ENCODE data around the gene CACNB2. TPM values are rescaled to one million over a fixed set of nuclear protein-coding genes. Genes with fewer than 3 reads are reported as not detected.

CACNB2 gene
- total RNA-seq, 1 donor from 2014 or later = not detected

- no peak for DNase-seq
- intact Hi-C loops (cut with micrococcal nuclease) = no loop called here
- Mint-ChIP-seq H3K9me3 (no peaks in the 10 kb centered on the region), H3K4me3 (no peak overlapping the region), H3K27ac (no peak overlapping the region), H3K36me3 (ENCODE audit: low read depth) (no peaks in the 10 kb centered on the region), H3K27me3 (no peaks in the 10 kb centered on the region), H3K4me1 (no peaks in the 10 kb centered on the region)
These were observed 172.3 kb downstream of the CACNB2 start for GRCh38 chr10:18312374-18313139.

- no peak overlapping the region for H3K27ac Mint-ChIP-seq
- intact Hi-C loops (cut with micrococcal nuclease) = no loop called here
- H3K4me1 Mint-ChIP-seq = no peaks in the 10 kb centered on the region
- H3K4me3 Mint-ChIP-seq = no peak overlapping the region
- no peak for DNase-seq
- H3K36me3 Mint-ChIP-seq (ENCODE audit: low read depth) = no peaks in the 10 kb centered on the region
- H3K27me3 Mint-ChIP-seq = no peaks in the 10 kb centered on the region
- H3K9me3 Mint-ChIP-seq = no peaks in the 10 kb centered on the region
These were observed 172.9 kb downstream of the CACNB2 start for GRCh38 chr10:18313140-18313530.

GRCh38 chr10:18313626-18314025 is 173.4 kb downstream of the CACNB2 start:
- H3K27me3 Mint-ChIP-seq = no peaks in the 10 kb centered on the region
- H3K9me3 Mint-ChIP-seq = no peaks in the 10 kb centered on the region
- no peak overlapping the region for H3K4me3 Mint-ChIP-seq
- no peaks in the 10 kb centered on the region for H3K36me3 Mint-ChIP-seq (ENCODE audit: low read depth)
- no peaks in the 10 kb centered on the region for H3K4me1 Mint-ChIP-seq
- no peak for DNase-seq
- no peak overlapping the region for H3K27ac Mint-ChIP-seq
- intact Hi-C loops (cut with micrococcal nuclease) = no loop called here

- H3K27me3 Mint-ChIP-seq = no peaks in the 10 kb centered on the region
- H3K36me3 Mint-ChIP-seq (ENCODE audit: low read depth) = no peaks in the 10 kb centered on the region
- no peaks in the 10 kb centered on the region for H3K9me3 Mint-ChIP-seq
- intact Hi-C loops (cut with micrococcal nuclease) = no loop called here
- H3K4me1 Mint-ChIP-seq = no peaks in the 10 kb centered on the region
- no peak overlapping the region for H3K27ac Mint-ChIP-seq
- DNase-seq = no peak
- H3K4me3 Mint-ChIP-seq = no peak overlapping the region
These were observed 179.4 kb downstream of the CACNB2 start for GRCh38 chr10:18319628-18320027.

GRCh38 chr10:18321371-18321770 is 181.1 kb downstream of the CACNB2 start:
- intact Hi-C loops (cut with micrococcal nuclease) = no loop called here
- DNase-seq = no peak
- Mint-ChIP-seq H3K27me3 (no peaks in the 10 kb centered on the region), H3K4me3 (no peak overlapping the region), H3K9me3 (no peaks in the 10 kb centered on the region), H3K4me1 (no peaks in the 10 kb centered on the region), H3K36me3 (ENCODE audit: low read depth) (no peaks in the 10 kb centered on the region), H3K27ac (no peak overlapping the region)

- Mint-ChIP-seq H3K4me3 (no peak overlapping the region), H3K36me3 (ENCODE audit: low read depth) (no peaks in the 10 kb centered on the region), H3K4me1 (no peaks in the 10 kb centered on the region), H3K27ac (no peak overlapping the region), H3K9me3 (no peaks in the 10 kb centered on the region), H3K27me3 (no peaks in the 10 kb centered on the region)
- no peak for DNase-seq
- intact Hi-C loops (cut with micrococcal nuclease) = no loop called here
These were observed 183.7 kb downstream of the CACNB2 start for GRCh38 chr10:18323916-18324315.

- intact Hi-C loops (cut with micrococcal nuclease) = no loop called here
- no peaks in the 10 kb centered on the region for H3K36me3 Mint-ChIP-seq (ENCODE audit: low read depth)
- H3K27ac Mint-ChIP-seq = no peak overlapping the region
- no peaks in the 10 kb centered on the region for H3K9me3 Mint-ChIP-seq
- no peak overlapping the region for H3K4me3 Mint-ChIP-seq
- DNase-seq = no peak
- no peaks in the 10 kb centered on the region for H3K27me3 Mint-ChIP-seq
- H3K4me1 Mint-ChIP-seq = no peaks in the 10 kb centered on the region
These were observed 185.2 kb downstream of the CACNB2 start for GRCh38 chr10:18325410-18325809.

GRCh38 chr10:18325889-18326531 is 185.8 kb downstream of the CACNB2 start:
- Mint-ChIP-seq H3K9me3 (no peaks in the 10 kb centered on the region), H3K4me3 (no peak overlapping the region), H3K27ac (no peak overlapping the region), H3K36me3 (ENCODE audit: low read depth) (no peaks in the 10 kb centered on the region), H3K4me1 (no peaks in the 10 kb centered on the region), H3K27me3 (no peaks in the 10 kb centered on the region)
- intact Hi-C loops (cut with micrococcal nuclease) = no loop called here
- DNase-seq = no peak

- H3K4me1 Mint-ChIP-seq = no peaks in the 10 kb centered on the region
- DNase-seq = no peak
- no peaks in the 10 kb centered on the region for H3K9me3 Mint-ChIP-seq
- no peaks in the 10 kb centered on the region for H3K27me3 Mint-ChIP-seq
- H3K36me3 Mint-ChIP-seq (ENCODE audit: low read depth) = no peaks in the 10 kb centered on the region
- no peak overlapping the region for H3K27ac Mint-ChIP-seq
- no peak overlapping the region for H3K4me3 Mint-ChIP-seq
- intact Hi-C loops (cut with micrococcal nuclease) = no loop called here
These were observed 188.7 kb downstream of the CACNB2 start for GRCh38 chr10:18328941-18329340.

- DNase-seq = no peak
- intact Hi-C loops (cut with micrococcal nuclease) = no loop called here
- Mint-ChIP-seq H3K27ac (no peak overlapping the region), H3K9me3 (no peaks in the 10 kb centered on the region), H3K27me3 (no peaks in the 10 kb centered on the region), H3K4me1 (no peaks in the 10 kb centered on the region), H3K36me3 (ENCODE audit: low read depth) (no peaks in the 10 kb centered on the region), H3K4me3 (no peak overlapping the region)
These were observed 191.8 kb downstream of the CACNB2 start for GRCh38 chr10:18332048-18332447.

GRCh38 chr10:18332484-18332883 is 192.3 kb downstream of the CACNB2 start:
- no peaks in the 10 kb centered on the region for H3K4me1 Mint-ChIP-seq
- no peak for DNase-seq
- no peak overlapping the region for H3K27ac Mint-ChIP-seq
- H3K27me3 Mint-ChIP-seq = no peaks in the 10 kb centered on the region
- no peak overlapping the region for H3K4me3 Mint-ChIP-seq
- H3K36me3 Mint-ChIP-seq (ENCODE audit: low read depth) = no peaks in the 10 kb centered on the region
- H3K9me3 Mint-ChIP-seq = no peaks in the 10 kb centered on the region
- intact Hi-C loops (cut with micrococcal nuclease) = no loop called here

GRCh38 chr10:18333621-18334020 is 193.4 kb downstream of the CACNB2 start:
- no peak for DNase-seq
- Mint-ChIP-seq H3K9me3 (no peaks in the 10 kb centered on the region), H3K4me1 (no peaks in the 10 kb centered on the region), H3K27me3 (no peaks in the 10 kb centered on the region), H3K4me3 (no peak overlapping the region), H3K36me3 (ENCODE audit: low read depth) (no peaks in the 10 kb centered on the region), H3K27ac (no peak overlapping the region)
- intact Hi-C loops (cut with micrococcal nuclease) = no loop called here

- no peak overlapping the region for H3K27ac Mint-ChIP-seq
- H3K9me3 Mint-ChIP-seq = no peaks in the 10 kb centered on the region
- intact Hi-C loops (cut with micrococcal nuclease) = no loop called here
- no peak for DNase-seq
- no peaks in the 10 kb centered on the region for H3K36me3 Mint-ChIP-seq (ENCODE audit: low read depth)
- no peaks in the 10 kb centered on the region for H3K4me1 Mint-ChIP-seq
- no peak overlapping the region for H3K4me3 Mint-ChIP-seq
- H3K27me3 Mint-ChIP-seq = no peaks in the 10 kb centered on the region
These were observed 194.1 kb downstream of the CACNB2 start for GRCh38 chr10:18334116-18334867.

- no peak overlapping the region for H3K4me3 Mint-ChIP-seq
- H3K27ac Mint-ChIP-seq = no peak overlapping the region
- intact Hi-C loops (cut with micrococcal nuclease) = no loop called here
- no peaks in the 10 kb centered on the region for H3K27me3 Mint-ChIP-seq
- no peaks in the 10 kb centered on the region for H3K9me3 Mint-ChIP-seq
- no peaks in the 10 kb centered on the region for H3K4me1 Mint-ChIP-seq
- no peak for DNase-seq
- no peaks in the 10 kb centered on the region for H3K36me3 Mint-ChIP-seq (ENCODE audit: low read depth)
These were observed 200.3 kb downstream of the CACNB2 start for GRCh38 chr10:18340496-18341051.

All from activated CD4-positive, alpha-beta T cell treated with anti-CD3 and anti-CD28 coated beads, Interleukin-2, amount 10 ng/mL, durations not matched to agents 24 days and 14 days (primary cell).